ENCODE data around the gene PAK4. TPM values are rescaled to one million over a fixed set of nuclear protein-coding genes. Genes with fewer than 3 reads are reported as not detected.
A peak's percentile ranks its signal among the peaks of the same experiment; 100 is the strongest.

Gene PAK4
- total RNA-seq, 3 donors from 2014 or later (not counting 1 experiment from before 2014, with no cell fraction given), result 6.7 to 13.4 (median 11.8) TPM

DNA sequence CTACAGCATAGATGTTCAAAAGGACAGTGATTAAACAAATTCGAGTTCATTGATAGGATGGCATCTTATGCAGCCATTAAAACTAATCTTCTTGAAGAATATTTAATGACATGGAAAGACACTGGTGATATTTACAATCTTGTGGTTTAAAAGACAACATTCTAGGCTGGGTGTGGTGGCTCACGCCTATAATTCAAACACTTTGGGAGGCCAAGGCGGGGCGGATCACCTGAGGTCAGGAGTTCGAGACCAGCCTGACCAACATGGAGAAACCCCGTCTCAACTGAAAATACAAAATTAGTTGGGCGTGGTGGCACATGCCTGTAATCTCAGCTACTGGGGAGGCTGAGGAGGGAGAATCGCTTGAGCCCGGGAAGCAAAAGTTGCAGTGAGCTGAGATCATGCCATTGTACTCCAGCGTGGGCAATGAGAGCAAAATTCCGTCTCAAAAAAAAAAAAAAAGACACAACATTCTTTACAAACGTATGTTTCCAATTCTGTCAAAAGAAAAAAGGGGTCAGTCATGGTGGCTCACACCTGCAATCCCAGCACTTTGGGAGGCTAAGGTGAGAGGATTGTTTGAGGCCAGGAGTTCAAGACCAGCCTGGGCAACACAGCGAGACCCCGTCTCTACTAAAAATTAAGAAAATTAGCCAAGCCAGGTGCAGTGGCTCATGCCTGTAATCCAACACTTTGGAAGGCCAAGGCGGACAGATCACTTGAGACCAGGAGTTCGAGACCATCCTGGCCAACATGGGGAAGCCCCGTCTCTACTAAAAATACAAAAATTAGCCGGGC, 2.5 kb upstream of the PAK4 start:
- WGBS (ENCODE audit: insufficient coverage), result 92% methylated on average over 17 of the region's 18 CpGs
- intact Hi-C loops (cut with micrococcal nuclease), result loop anchor here (1.0 to 2.0 kb wide), 3 partner anchors 64 to 410 kb away; partner anchors contain the start of gene EID2B
- H3K36me3 ChIP-seq (ENCODE audit: control insufficient read depth, insufficient read depth, low read length), result no peaks in the 10 kb centered on the region
- ATAC-seq (no peak), DNase-seq (no peak)
- H3K27ac ChIP-seq (ENCODE audit: low read length), result no peak overlapping the region
- H3K36me3 Mint-ChIP-seq, result no peaks in the 10 kb centered on the region
- no peak overlapping the region for H3K4me3 ChIP-seq (ENCODE audit: low read length)
- H3K4me1 Mint-ChIP-seq, result peaks cover 20 to 30% of the 10 kb centered on the region in 2 donors
- H3K27me3 ChIP-seq (ENCODE audit: control insufficient read depth, insufficient read depth, low read length), result no peaks in the 10 kb centered on the region
- no peak overlapping the region for H3K27ac Mint-ChIP-seq
- no peaks in the 10 kb centered on the region for H3K9me3 ChIP-seq (ENCODE audit: control insufficient read depth, insufficient read depth, low read length)
- H3K4me3 Mint-ChIP-seq, result no peak overlapping the region
- TF ChIP-seq, protein P1, sequence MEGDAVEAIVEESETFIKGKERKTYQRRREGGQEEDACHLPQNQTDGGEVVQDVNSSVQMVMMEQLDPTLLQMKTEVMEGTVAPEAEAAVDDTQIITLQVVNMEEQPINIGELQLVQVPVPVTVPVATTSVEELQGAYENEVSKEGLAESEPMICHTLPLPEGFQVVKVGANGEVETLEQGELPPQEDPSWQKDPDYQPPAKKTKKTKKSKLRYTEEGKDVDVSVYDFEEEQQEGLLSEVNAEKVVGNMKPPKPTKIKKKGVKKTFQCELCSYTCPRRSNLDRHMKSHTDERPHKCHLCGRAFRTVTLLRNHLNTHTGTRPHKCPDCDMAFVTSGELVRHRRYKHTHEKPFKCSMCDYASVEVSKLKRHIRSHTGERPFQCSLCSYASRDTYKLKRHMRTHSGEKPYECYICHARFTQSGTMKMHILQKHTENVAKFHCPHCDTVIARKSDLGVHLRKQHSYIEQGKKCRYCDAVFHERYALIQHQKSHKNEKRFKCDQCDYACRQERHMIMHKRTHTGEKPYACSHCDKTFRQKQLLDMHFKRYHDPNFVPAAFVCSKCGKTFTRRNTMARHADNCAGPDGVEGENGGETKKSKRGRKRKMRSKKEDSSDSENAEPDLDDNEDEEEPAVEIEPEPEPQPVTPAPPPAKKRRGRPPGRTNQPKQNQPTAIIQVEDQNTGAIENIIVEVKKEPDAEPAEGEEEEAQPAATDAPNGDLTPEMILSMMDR (IDR thresholded peaks at IDR 0.05), result no peak
- H3K9me3 Mint-ChIP-seq, result no peaks in the 10 kb centered on the region
- H3K4me1 ChIP-seq (ENCODE audit: control insufficient read depth, insufficient read depth, low read length), result peaks cover 23% of the 10 kb centered on the region
- peaks cover 0 to 6% of the 10 kb centered on the region in 2 donors for H3K27me3 Mint-ChIP-seq (ENCODE audit: low read depth in 2 of 2)

DNA sequence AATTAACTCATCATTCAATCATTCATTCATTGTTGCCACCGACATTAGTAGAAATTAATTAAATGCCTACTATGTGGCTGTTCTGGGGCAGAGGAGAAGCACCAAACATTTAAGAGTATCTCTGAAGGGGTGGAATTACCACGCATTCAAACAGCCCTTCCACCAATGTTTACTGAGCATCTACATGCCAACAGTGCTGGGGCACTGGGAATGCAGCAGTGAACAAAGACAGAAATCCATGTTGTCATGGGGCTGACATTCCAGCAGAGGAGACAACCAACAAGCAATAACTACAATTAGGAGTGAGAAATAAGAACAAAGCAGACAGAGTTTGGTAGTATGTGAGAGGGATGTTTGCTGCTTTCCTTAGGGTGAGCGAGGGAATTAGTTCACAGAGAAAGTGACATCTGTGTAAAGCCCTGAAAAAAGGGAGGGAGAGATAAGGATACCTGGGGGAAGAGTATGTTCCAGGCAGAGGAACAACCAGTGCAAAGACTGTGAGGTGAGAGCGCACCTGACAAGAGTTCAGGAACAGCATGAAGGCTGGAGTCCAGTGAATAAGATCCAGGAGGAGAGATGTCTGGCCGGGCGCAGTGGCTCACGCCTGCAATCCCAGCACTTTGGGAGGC, 1.3 kb upstream of the PAK4 start:
- peak overlapping the region; percentile 52 for H3K4me3 Mint-ChIP-seq
- Histone ChIP-seq H3K4me1 (ENCODE audit: control insufficient read depth, insufficient read depth, low read length) (peaks cover 23% of the 10 kb centered on the region), H3K4me3 (ENCODE audit: low read length) (no peak overlapping the region), H3K27me3 (ENCODE audit: control insufficient read depth, insufficient read depth, low read length) (no peaks in the 10 kb centered on the region), H3K27ac (ENCODE audit: low read length) (no peak overlapping the region), H3K9me3 (ENCODE audit: control insufficient read depth, insufficient read depth, low read length) (no peaks in the 10 kb centered on the region), H3K36me3 (ENCODE audit: control insufficient read depth, insufficient read depth, low read length) (no peaks in the 10 kb centered on the region)
- H3K9me3 Mint-ChIP-seq, result no peaks in the 10 kb centered on the region
- 95% methylated on average over 6 of the region's 7 CpGs for WGBS (ENCODE audit: insufficient coverage)
- DNase-seq (no peak), ATAC-seq (no peak)
- no peaks in the 10 kb centered on the region for H3K36me3 Mint-ChIP-seq
- peak overlapping the region; percentile 26 to 100 for H3K27ac Mint-ChIP-seq
- peaks cover 0 to 6% of the 10 kb centered on the region in 2 donors for H3K27me3 Mint-ChIP-seq (ENCODE audit: low read depth in 2 of 2)
- intact Hi-C loops (cut with micrococcal nuclease), result loop anchor here (2.0 kb wide), 1 partner anchor 287 kb away; no protein-coding TSS in a partner anchor
- TF ChIP-seq, protein P1 (IDR thresholded peaks at IDR 0.05), result no peak
- H3K4me1 Mint-ChIP-seq, result peaks cover 20 to 30% of the 10 kb centered on the region in 2 donors

DNA sequence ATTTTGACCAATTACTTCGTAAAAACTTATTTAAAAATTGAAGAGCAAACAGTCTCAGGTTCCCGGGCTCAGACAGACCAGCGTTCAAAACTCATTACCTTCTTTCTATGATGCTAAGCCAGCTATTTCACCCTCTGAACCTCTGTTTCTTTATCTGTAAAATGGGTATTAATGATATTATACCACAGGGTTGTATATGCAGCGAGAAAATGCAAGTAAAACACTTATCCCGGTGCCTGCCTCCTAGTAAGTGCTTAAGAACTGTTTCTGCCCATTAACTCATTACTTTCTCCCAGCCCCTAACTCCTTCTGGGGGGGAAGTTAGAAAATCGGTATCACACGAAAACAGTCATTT, 410 bp upstream of the PAK4 start:
- Histone ChIP-seq H3K27me3 (ENCODE audit: control insufficient read depth, insufficient read depth, low read length) (no peaks in the 10 kb centered on the region), H3K4me1 (ENCODE audit: control insufficient read depth, insufficient read depth, low read length) (peaks cover 23% of the 10 kb centered on the region), H3K4me3 (ENCODE audit: low read length) (peak overlapping the region; percentile 37), H3K36me3 (ENCODE audit: control insufficient read depth, insufficient read depth, low read length) (no peaks in the 10 kb centered on the region), H3K27ac (ENCODE audit: low read length) (peak overlapping the region; percentile 73), H3K9me3 (ENCODE audit: control insufficient read depth, insufficient read depth, low read length) (no peaks in the 10 kb centered on the region)
- Mint-ChIP-seq H3K27ac (peak overlapping the region; percentile 95 to 100), H3K9me3 (no peaks in the 10 kb centered on the region), H3K4me3 (peak overlapping the region; percentile 98), H3K4me1 (peaks cover 20 to 30% of the 10 kb centered on the region in 2 donors), H3K36me3 (no peaks in the 10 kb centered on the region), H3K27me3 (ENCODE audit: low read depth in 2 of 2) (peaks cover 0 to 4% of the 10 kb centered on the region in 2 donors)
- TF ChIP-seq, protein P1 (IDR thresholded peaks at IDR 0.05), result no peak
- intact Hi-C loops (cut with micrococcal nuclease), result loop anchor here (2.0 kb wide), 1 partner anchor 286 kb away; no protein-coding TSS in a partner anchor
- ATAC-seq, result no peak
- no peak for DNase-seq
- WGBS (ENCODE audit: insufficient coverage), result 44% methylated on average over 5 of the region's 7 CpGs
